Activated naive CD4-positive, alpha-beta T cell treated with anti-CD3 and anti-CD28 coated beads, Interleukin-2, amount 50 U/mL, for 16 hours (primary cell): ENCODE data around the gene SAMD9L.
A peak's percentile ranks its signal among the peaks of the same experiment; 100 is the strongest.

Source experiments
- DNase-seq: peaks from one replicate; pipeline ENCODE4 v3.0.0-alpha.2; 2020

The SAMD9L gene

DNA sequence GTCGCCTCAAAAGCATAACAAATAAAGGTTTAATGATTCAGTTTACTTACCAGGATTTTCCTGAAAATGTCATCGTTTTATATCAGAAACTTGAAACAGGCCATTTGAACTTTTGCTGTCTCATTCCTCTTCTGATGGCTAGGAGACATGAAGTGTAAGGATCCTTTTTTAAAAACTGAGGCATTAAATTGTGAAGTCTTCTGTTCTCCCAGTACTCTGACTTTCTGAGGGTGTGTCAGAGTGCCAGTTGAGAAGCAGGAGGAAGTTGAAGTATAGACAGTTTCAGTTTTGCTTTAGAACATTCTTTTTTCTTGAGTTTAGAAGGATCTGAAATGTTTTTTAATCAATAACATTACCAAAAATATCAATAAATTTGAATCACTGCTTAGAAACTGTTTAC lies at the start of gene SAMD9L:
TSS of gene SAMD9L (minus strand) at position 242 of the 400 bp plus-strand sequence. CDS start 12,414 bp downstream, outside the sequence.
- DNase-seq, result no peak

DNA sequence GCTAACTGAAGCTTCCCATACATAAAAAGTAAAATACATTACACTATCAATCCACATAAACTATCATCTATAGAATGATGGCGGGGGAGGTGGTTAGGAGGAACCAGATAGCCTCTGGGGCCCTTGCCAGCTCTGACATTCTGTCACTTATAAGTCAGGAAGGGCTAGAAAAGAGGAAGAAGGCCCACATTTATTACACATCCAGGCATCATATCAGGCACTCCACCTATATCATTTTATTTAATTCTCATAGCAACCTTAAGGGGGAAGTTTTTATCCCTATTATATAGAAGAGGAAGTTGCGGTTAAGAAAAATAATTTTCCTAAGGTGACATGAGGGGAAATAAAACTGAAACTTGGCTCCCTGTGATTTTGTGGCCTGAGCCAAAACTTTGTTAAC lies 48.2 kb upstream of the SAMD9L start:
- no peak for DNase-seq

DNA sequence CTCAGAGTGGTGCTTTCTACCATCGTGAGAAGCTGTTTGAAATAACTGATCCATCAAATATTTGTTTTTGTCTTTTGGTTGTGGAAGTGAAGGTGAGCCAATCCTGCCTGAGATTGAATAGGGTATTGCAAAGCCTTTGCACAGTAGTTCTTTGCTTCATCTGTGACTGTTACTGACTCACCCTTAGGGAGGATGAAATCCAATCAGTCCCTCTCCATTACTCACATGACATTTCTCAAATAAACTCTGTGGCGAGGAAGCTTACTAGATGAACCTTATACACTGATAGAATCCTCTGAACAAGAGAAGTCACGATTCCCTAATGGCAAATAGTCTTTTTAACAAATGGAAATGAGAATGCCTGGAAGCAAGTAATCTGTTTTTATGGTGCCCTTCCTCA lies 46.2 kb upstream of the SAMD9L start:
- no peak for DNase-seq

DNA sequence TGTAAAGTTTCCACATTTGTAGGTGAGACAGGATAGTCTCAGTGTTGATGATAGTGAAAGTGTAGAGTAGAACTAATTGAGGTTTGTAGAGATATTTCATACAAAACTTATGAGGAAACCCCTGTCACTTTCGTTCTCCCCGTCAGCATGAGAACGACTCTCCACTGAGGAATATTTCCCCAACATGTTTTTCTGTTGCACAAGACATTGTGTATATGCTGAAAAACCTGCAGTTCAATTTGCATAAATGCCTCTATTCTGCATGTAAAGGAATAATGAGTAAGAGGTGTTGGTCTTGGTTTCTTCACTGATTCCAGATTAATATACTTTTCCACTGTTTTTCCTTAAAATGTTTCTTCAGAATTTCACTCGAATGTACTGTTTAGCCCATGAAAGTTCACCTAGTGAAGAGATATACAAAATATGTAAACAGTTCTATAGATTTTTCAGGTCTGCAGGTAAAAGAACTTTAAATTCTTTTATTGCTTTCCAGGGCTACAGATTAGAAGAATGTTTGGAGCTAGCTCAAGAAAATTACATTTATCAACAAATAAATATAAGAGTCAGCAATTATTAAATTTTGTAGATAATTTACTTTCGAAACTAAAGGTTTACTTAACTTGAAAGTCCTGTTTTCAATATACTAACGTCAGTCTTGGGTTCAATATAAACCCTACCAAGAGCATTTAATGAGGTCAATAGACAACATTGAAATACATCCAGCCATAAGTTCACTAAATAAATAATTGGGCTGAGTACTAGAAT lies 40.9 kb upstream of the SAMD9L start:
- no peak for DNase-seq

DNA sequence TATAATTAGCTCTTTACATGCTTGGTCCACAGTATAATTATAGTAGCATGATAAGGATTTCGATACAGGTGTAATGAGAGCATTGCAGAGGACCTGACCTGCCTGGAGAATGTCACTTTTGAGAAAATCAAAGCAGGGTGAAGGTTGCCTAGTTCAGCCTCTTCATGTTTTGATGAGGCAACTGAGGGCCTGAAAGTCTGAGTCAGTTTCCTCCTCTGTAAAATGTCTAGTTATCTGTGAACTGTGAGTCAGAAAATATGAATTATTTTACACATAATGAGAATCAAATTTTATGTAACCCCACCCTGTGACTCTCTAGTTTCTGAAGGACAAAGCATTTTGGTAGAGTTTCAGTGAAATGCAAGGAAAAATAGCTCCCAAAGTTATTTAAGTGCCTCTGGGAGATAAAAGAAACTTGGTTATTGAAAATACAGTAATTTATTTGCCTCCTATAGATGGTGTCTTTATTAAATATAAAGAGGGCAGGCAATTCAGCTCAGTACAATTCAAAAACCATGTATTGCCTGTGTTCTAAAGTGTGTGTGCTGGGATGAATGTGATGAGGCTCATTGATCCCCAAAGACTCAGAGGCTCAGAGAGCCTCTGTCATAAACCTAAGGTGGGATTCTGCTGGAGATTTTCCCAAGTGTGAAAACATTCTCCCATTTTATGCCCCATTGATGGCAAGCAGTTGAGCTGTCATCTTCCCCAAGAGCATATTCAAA lies 37.3 kb upstream of the SAMD9L start:
- no peak for DNase-seq

DNA sequence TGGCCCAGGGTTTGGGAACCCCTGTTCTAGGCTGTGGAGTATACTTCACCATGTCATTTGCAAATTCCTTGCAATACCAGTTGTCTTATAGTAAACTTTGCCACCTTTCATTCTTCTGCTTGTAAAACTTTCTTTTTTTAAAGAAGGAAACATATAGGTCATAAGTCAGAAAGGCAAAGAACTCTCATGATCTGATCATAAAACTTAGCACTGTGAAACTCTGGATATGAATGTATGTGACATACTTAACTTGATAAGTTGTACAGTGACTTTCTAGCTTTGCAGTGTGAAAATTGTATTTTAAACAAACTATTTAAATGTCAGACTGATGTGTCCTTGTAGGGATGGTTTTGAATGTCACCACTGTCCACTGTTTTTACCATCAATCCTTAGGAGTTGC lies 31.0 kb upstream of the SAMD9L start:
- DNase-seq, result no peak

DNA sequence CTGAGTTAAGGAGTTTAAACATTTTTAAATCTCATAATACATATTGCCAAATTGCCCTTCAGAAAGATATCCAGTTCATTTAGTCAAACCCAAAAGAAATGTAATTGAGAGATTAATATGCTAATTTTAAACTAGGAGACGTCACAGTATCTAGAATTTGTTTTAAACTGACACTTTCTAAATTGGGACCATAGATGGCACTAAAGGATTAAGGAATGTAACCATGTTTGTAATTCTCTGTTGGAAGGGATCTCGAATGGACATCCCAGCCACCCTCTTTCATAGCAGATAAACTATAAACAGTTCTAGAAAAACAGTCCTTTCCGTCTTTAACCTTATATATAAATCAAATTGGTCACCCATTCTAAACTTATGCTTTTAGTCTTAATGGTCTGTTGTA lies 30.0 kb upstream of the SAMD9L start:
- DNase-seq, result no peak

DNA sequence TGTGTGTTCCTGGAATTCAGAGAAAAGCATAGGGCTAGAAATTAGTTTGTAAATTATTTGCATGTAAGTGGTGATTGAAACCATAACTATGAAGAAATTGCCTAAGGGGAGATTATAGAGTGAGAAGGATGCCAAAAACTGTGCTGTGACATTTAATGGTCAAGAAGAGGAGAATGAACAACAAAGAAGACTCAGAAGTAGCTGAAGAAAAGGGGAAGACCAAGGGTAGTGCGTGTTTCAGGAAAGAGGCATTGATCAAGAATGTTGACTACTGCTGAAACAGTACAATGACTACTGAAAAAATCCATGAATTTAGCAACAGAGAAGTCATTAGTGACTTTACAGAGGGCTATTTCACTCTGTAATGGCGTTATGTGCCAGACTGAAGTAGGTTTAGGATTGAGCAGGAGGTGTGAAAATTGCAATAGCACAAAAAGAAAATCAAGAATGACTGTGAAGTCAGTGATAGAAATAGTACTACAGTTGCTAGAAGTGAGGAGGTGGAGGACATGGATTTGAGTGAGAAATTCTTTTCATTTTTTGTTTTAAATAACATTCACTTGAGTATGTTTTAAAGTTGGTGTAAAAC lies 28.9 kb upstream of the SAMD9L start:
- no peak for DNase-seq

DNA sequence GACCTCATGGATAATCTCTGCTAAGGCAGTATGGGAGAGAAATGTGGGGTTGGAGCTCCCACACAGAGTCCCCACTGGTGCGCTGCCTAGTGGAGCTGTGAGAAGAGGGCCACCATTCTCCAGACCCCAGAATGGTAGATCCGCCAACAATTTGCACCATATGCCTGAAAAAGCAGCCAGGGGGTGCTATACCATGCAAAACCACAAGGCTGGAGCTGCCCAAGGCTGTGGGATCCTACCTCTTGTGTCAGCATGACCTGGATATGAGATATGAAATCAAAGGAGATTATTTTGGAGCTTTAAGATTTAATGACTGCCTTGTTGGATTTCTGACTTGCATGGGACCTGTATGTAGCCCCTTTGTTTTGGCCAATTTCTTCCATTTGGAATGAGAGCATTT lies 27.0 kb upstream of the SAMD9L start:
- DNase-seq, result no peak

DNA sequence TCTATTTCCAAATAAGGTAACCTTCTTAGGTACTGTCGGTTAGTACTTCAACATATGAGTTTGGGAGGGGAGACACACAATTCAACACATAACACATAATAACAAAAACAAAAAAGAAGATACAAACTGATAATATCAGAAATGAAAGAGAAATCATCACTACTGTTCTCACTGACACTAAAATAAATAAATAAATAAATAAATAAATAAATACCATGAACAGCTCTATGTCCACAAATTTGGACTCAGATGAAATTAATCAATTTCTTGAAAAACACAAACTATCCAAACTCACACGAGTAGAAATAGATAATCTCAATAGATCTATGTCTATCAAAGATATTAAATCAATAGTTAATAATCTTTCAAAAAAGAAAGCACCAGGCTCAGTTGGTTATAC lies 24.5 kb upstream of the SAMD9L start:
- DNase-seq, result no peak

DNA sequence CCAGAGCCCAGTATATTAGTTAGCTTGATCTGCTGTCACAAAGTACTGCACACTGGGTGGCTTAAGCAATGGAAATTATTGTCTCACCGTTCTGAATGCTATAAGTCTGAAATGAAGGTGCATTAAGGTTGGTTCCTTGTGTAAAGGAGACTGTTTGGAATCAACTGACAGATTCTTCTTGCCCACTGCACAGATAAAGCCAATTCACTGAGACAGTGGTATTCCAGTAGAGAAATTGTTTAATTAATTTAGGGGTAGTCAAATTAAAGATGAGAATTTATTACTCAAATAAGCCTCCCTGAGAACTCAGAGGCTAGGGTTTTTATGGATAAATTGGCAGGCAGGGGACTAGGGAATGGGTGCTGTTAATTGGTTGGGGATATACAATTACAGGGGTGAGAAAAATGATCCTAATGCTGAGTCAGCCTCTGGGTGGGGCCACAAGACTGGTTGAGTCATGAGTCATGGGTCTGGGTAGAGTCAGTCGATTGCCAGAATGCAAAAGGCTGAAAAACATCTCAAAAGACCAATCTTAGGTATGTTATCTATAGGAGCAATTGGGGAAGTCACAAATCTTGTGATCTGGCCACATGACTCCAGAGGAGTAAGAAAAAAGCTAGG lies 23.5 kb upstream of the SAMD9L start:
- DNase-seq, result no peak

DNA sequence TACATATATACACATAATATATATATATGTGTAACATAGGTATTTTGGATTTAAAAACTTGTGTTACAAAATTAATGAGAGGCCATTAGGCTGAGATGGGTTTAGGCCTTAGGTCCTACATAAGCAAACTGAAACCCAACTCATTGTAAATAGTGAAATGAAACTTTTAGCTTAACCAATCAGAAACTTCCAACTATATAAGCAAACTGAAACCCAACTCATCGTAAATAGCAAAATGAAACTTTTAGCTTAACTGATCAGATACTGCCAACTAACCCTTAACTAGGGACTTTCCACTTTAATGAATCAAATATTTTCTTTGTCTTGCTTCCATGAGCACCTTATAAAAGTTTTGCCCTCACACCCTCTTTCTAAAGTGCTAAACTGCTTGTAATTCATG lies 17.3 kb upstream of the SAMD9L start:
- no peak for DNase-seq

DNA sequence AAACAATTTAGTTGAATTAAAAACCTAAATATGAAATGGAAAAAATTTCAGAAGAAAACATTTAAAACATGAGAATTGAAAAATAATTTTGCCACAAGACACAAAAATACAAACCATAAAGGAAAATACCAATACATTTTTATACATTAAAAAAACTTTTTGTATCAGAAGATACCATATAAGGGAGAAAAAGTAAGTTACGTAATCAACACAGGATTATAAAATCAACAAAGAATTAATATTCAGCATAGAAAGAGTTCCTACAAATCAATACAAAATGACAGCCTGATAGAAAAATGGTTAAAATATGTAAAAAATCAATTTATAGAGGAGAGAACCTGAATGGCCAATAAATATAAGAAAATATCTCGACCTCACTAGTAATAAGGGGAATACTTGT lies 16.6 kb upstream of the SAMD9L start:
- no peak for DNase-seq

DNA sequence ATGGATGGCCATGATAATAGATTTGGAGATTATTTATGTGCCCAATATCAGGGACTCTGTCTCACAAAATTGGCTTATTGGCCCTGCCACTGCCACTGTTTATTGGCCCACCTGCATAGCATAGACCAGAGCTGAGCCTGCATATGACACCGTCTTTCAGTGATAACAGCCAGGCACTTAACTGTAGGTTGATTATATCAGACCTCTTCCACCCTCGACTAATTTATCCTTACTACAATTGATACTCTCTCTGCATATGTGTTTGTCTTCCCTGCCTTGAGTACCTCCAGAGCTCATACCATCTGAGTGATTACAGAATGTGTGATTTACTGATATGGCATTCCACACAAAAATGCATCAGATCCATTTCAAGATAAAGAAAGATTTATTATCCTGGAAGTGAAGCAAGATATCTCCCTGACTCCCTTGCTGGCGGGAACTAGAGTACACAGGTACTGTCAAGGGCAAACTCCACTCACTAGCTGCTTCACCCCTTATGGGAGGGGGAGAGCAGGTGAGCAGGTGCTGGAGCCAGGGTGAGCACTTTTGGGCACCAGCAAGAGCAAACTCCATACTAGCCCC lies 13.1 kb upstream of the SAMD9L start:
- DNase-seq, result no peak

DNA sequence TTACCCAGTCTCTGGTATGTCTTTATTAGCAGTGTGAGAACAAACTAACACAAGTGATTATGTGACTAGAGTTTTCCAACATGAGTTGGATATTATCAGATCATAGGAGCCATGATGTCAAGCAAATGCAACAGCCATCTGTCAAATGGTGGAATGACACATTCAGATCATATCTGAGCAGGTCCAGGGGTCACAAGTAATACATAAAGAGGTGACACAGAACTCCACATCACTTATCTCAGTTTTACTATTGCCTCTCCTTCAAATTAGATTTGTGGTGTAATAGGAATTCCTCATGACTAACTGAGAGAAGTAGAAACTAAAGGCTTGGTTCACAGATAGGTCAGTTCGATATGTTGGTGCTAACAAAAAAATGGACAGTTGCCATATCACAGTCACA lies 12.2 kb upstream of the SAMD9L start:
- DNase-seq, result no peak

DNA sequence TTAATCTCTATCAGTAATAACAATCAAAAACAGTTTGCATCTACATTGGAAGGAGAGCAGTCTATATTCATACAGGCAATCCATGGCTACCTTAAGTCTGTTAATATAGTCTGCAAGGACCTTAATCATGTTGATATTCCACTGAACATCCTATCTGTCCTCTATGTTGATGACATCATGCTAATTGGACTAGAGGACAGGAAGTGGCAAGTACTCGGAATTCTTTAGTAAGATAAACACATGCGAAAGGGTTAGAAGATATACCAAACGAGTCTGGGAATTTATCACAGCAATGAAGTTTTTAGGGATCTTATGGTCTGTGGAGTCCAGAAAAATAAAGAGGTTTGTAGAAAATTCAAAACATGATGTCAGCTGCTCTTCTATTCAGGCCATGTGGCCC lies 11.3 kb upstream of the SAMD9L start:
- no peak for DNase-seq

DNA sequence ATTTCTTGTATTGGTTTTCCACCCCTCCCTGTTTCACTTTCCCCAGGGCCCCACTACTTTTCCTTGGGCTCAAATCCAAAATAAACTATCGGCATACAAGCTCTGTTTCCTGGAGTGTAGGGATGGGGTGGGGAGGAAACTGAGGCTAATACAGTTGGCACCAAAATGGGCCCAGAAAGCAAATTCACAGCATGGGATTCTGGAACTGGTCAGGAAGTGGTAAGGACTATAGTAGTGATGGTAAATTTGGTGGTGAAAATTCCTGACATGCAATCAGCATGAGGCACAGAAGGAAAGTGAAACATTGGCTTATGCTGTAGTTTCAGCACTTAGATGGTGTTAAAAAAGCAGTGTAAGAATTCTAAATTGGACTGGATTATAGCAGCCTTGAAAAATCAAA lies 8.7 kb upstream of the SAMD9L start:
- DNase-seq, result no peak

DNA sequence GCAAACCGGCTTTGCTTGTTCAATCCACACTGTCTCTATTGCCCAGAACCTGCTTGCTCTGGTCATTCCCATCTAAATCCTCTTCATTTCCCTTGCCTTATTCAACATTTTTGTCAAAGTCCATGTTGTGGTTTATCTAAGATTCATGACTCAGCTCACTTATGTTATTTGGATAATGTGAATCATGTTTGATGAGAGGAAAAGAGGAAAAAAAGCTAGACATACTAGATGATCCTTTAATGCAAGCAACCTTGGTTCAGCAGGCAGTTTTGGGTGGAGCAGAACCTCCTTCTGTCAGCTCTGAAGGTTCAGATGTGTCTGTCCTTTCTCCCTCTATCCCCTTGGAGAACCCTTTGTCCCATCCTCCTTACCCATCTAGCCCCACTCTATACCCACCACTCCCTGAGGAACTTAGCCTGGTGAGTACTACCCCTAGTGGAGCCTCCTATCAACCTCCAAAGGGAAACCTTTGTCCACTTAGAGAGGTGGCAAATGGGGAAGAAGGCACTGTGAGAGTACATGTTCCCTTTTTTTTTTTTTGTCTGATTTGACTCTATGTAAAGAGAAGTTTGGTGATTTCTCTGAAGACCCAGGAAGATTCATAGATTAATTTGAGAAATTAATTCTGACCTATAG lies 2.1 kb upstream of the SAMD9L start:
- no peak for DNase-seq

DNA sequence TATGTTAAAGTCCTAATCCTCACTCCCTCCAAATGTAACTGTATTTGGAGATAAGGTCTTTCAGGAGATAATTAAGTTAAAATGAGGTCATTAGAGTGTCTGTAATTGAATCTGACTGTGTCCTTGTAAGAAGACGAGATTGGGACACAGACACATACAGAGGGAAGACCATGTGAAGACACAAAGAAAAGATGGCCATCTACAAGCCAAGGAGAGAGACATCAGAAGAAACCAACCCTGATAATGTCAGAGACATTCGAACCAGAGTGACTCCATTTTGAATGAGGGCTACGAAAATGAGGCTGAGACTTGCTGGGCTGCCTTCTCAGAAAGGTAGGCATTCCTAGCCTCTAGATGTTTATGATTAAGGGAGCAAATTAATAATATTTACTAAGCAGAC lies 542 bp upstream of the SAMD9L start:
- no peak for DNase-seq

DNA sequence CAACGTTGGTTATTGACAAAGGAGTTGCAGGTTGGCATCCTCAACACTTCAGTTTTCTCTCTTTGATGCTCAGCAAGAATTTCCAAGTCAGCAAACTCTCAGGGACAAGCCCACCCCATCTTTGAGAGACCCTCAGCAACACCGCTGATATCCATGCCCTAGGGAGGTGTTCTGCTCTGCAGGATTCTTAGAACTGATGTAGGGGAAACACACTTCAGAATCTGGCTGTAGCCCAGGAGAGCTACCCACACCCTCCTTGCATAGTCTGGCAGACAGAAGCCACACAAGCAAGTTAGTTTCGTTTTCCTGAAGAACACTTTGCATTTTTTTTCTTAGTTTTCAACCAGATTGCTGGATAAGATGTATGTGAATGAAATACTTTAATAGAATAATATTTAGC lies 822 bp downstream of the SAMD9L start:
- peak; percentile 21 for DNase-seq

DNA sequence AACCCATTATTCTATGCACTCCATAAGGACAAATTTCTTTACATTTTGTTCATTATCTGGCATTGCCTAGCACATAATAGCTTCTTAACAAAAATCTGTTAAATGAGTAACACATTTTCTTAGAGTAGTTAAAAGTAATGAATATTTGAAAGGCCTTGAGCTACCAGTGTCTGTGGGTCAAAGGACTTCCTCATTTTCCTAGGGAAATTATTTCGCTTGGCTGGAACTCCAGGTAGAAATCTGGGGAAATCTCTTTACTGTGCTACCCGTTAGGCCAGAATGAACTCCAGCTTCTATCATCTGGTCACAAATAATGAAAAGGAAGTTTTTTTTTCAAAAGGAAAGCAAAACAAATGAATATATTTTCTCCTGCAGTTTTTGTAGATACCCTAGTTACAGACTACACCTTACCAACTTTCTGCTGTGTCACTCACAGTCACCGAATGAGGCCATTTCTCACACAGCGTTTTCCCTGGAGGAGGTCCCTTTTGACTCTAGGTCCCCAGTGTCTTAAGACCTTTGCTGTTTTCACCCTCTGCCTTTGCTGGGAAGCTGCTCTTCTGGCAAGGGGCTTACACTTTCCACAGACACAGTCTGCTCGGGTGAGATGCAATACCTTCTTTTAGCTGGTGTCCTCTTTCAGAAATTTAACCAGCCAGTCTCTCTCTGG lies 1.6 kb downstream of the SAMD9L start:
- no peak for DNase-seq

DNA sequence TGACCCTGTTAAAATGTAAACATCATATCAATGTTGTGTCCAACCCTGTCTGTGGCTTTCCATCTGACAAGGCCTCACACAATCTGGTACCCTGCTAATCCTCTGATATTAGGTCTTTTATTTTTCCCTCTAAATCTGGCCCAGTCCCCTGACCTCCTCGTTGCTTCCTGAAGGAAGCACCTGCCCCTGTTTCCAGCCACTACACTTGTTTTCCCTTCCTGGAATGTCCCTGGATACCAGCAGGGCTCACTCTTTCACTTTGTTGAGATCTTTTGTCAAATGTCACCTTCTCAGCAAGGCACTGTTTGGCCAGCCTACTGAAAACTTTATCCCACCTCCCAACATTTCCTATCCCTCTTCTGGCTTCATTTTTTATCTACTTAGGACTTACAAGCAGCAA lies 2.1 kb downstream of the SAMD9L start:
- no peak for DNase-seq
